ENCODE data around the gene MAP7.
A peak's percentile ranks its signal among the peaks of the same experiment; 100 is the strongest.

Gene MAP7

DNA sequence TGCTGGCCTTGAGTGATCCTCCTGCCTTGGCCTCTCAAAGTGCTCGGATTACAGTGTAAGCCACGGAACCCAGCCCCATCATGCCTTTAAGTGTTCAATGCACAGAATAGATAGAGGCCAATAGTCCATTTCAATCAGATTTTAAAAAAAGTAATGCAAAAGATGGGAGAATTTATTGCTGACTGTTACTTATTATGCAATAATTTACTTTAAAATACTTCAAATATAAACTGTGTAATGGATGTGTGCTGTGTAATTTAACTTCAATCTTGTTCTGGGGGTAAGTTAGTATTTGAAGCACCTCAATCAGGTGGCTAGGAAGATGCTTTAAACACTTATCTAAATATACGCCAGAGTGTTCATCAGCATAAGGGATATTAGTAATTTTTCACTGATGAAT, 208.9 kb downstream of the MAP7 start:
- Histone ChIP-seq H3K36me3 (ENCODE audit: control insufficient read depth in 4 of 4, insufficient read depth in 4 of 4, low read length in 3 of 4) (peaks cover 6 to 30% (median 17%) of the 10 kb centered on the region in 4 experiments), H3K4me3 (ENCODE audit: control insufficient read depth in 1 of 7, extremely low read depth in 1 of 7, insufficient read depth in 4 of 7, low read depth in 2 of 7, low read length in 6 of 7) (no peak overlapping the region), H3K27ac (ENCODE audit: insufficient read depth in 1 of 2, low read depth in 1 of 2, low read length in 2 of 2, poor library complexity in 1 of 2, severe bottlenecking in 2 of 2) (no peak overlapping the region), H3K4me1 (ENCODE audit: control extremely low read depth in 1 of 4, control insufficient read depth in 4 of 4, insufficient read depth in 4 of 4, low read length in 3 of 4) (no peaks in the 10 kb centered on the region), H3K27me3 (replicated peaks in 2 of 5; ENCODE audit: control insufficient read depth in 4 of 5, insufficient read depth in 5 of 5, low read length in 4 of 5) (no peaks in the 10 kb centered on the region), H3K9me3 (ENCODE audit: control extremely low read depth in 1 of 5, control insufficient read depth in 4 of 5, insufficient read depth in 2 of 5, low read depth in 1 of 5, low read length in 4 of 5) (no peaks in the 10 kb centered on the region)
- WGBS (ENCODE audit: insufficient coverage) = no CpG with 5 or more reads among the region's 3 CpGs
- ChIA-PET CTCF (interaction anchor here (1.3 kb wide), 1 partner anchor 24 kb away, joined by 3 read pairs; no protein-coding TSS in a partner anchor), POLR2A (no interaction called here)
- DNase-seq = no peak

DNA sequence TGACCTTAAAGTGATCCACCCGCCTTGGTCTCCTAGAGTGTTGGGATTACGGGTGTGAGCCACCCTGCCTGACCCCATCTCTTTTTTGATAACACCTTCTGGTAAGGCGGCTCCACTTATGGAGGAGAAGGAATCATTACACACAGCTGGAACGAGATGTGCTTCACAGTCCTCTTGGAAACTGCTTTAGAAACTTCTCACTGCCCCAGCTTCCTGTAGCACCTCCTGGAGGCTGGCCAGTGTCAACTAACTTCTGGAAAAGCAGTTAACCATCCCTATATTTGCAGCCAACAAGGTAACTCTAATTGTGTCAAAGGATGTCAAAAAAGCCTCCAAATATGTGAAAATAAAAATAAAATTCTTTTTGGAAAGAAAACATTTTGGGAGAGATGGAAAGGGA, 211.7 kb downstream of the MAP7 start:
- no peak for DNase-seq
- H3K4me1 ChIP-seq (ENCODE audit: control extremely low read depth in 1 of 4, control insufficient read depth in 4 of 4, insufficient read depth in 4 of 4, low read length in 3 of 4) = no peaks in the 10 kb centered on the region
- ChIA-PET POLR2A (no interaction called here), CTCF (interaction anchor here (0.7 to 1.6 kb wide), 3 partner anchors 11 to 21 kb away, joined by 3 to 6 read pairs (median 5); no protein-coding TSS in a partner anchor)
- peaks cover 2 to 10% (median 4%) of the 10 kb centered on the region in 4 experiments for H3K36me3 ChIP-seq (ENCODE audit: control insufficient read depth in 4 of 4, insufficient read depth in 4 of 4, low read length in 3 of 4)
- no peak overlapping the region for H3K4me3 ChIP-seq (ENCODE audit: control insufficient read depth in 1 of 7, extremely low read depth in 1 of 7, insufficient read depth in 4 of 7, low read depth in 2 of 7, low read length in 6 of 7)
- H3K27me3 ChIP-seq (replicated peaks in 2 of 5; ENCODE audit: control insufficient read depth in 4 of 5, insufficient read depth in 5 of 5, low read length in 4 of 5) = no peaks in the 10 kb centered on the region
- WGBS (ENCODE audit: insufficient coverage) = 89% methylated on average over 4 of the region's 4 CpGs
- H3K9me3 ChIP-seq (ENCODE audit: control extremely low read depth in 1 of 5, control insufficient read depth in 4 of 5, insufficient read depth in 2 of 5, low read depth in 1 of 5, low read length in 4 of 5) = no peaks in the 10 kb centered on the region
- no peak overlapping the region for H3K27ac ChIP-seq (ENCODE audit: insufficient read depth in 1 of 2, low read depth in 1 of 2, low read length in 2 of 2, poor library complexity in 1 of 2, severe bottlenecking in 2 of 2)

DNA sequence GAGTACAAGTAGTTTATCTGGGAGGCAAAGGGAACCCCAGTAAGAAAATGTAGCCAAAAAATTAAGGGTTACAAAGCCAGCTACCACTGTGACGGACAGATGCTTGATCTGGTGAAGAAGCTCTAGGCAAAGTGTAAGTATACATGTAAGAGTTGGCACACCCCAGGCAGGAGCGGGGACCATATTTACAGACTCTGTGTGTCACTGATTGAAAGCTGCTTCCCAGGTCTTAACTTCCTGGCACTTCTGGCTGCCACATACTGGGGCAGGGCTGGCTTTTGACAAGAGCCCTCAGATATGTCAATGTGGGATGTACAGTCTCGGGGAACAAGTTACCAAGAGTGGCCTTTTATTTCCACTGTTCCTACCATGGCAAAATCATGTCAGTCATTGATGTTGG, 212.6 kb downstream of the MAP7 start:
- no peak for DNase-seq
- POLR2A ChIA-PET = no interaction called here
- CTCF ChIA-PET = interaction anchor here (1.0 to 1.6 kb wide), 3 partner anchors 11 to 20 kb away, joined by 5 to 6 read pairs (median 5); no protein-coding TSS in a partner anchor
- H3K27ac ChIP-seq (ENCODE audit: insufficient read depth in 1 of 2, low read depth in 1 of 2, low read length in 2 of 2, poor library complexity in 1 of 2, severe bottlenecking in 2 of 2) = no peak overlapping the region
- no peaks in the 10 kb centered on the region for H3K27me3 ChIP-seq (replicated peaks in 2 of 5; ENCODE audit: control insufficient read depth in 4 of 5, insufficient read depth in 5 of 5, low read length in 4 of 5)
- H3K4me3 ChIP-seq (ENCODE audit: control insufficient read depth in 1 of 7, extremely low read depth in 1 of 7, insufficient read depth in 4 of 7, low read depth in 2 of 7, low read length in 6 of 7) = no peak overlapping the region
- WGBS (ENCODE audit: insufficient coverage) = 100% methylated on average over 3 of the region's 3 CpGs
- no peaks in the 10 kb centered on the region for H3K9me3 ChIP-seq (ENCODE audit: control extremely low read depth in 1 of 5, control insufficient read depth in 4 of 5, insufficient read depth in 2 of 5, low read depth in 1 of 5, low read length in 4 of 5)
- no peaks in the 10 kb centered on the region for H3K4me1 ChIP-seq (ENCODE audit: control extremely low read depth in 1 of 4, control insufficient read depth in 4 of 4, insufficient read depth in 4 of 4, low read length in 3 of 4)
- H3K36me3 ChIP-seq (ENCODE audit: control insufficient read depth in 4 of 4, insufficient read depth in 4 of 4, low read length in 3 of 4) = peaks cover 0 to 7% (median 4%) of the 10 kb centered on the region in 4 experiments

DNA sequence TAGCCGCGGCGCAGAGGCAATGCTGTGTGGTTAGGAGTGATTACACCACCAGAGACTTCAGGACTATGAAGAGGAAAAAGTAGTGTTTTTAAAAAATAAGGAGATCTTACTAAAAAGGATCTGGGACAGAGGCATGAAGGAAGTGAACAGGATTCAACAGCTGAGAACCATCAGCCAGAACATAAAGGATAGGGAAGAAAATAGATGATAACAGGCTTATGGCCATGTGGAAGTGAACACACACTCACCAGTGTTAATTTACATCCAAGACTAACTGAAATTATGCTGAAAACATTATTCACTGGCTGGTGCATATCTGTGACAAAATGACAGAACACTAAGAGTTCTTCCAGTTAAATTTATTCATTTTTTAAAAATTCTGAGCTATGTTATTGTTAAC, 213.1 kb downstream of the MAP7 start:
- WGBS (ENCODE audit: insufficient coverage) = 95% methylated on average over 3 of the region's 3 CpGs
- ChIA-PET CTCF (interaction anchor here (1.1 to 1.8 kb wide), 5 partner anchors 9 to 110 kb away, joined by 3 to 5 read pairs (median 4); no protein-coding TSS in a partner anchor), POLR2A (no interaction called here)
- Histone ChIP-seq H3K36me3 (ENCODE audit: control insufficient read depth in 4 of 4, insufficient read depth in 4 of 4, low read length in 3 of 4) (peaks cover 0 to 6% (median 4%) of the 10 kb centered on the region in 4 experiments), H3K4me3 (ENCODE audit: control insufficient read depth in 1 of 7, extremely low read depth in 1 of 7, insufficient read depth in 4 of 7, low read depth in 2 of 7, low read length in 6 of 7) (no peak overlapping the region), H3K27ac (ENCODE audit: insufficient read depth in 1 of 2, low read depth in 1 of 2, low read length in 2 of 2, poor library complexity in 1 of 2, severe bottlenecking in 2 of 2) (no peak overlapping the region), H3K4me1 (ENCODE audit: control extremely low read depth in 1 of 4, control insufficient read depth in 4 of 4, insufficient read depth in 4 of 4, low read length in 3 of 4) (no peaks in the 10 kb centered on the region), H3K27me3 (replicated peaks in 2 of 5; ENCODE audit: control insufficient read depth in 4 of 5, insufficient read depth in 5 of 5, low read length in 4 of 5) (no peaks in the 10 kb centered on the region), H3K9me3 (ENCODE audit: control extremely low read depth in 1 of 5, control insufficient read depth in 4 of 5, insufficient read depth in 2 of 5, low read depth in 1 of 5, low read length in 4 of 5) (no peaks in the 10 kb centered on the region)
- no peak for DNase-seq

DNA sequence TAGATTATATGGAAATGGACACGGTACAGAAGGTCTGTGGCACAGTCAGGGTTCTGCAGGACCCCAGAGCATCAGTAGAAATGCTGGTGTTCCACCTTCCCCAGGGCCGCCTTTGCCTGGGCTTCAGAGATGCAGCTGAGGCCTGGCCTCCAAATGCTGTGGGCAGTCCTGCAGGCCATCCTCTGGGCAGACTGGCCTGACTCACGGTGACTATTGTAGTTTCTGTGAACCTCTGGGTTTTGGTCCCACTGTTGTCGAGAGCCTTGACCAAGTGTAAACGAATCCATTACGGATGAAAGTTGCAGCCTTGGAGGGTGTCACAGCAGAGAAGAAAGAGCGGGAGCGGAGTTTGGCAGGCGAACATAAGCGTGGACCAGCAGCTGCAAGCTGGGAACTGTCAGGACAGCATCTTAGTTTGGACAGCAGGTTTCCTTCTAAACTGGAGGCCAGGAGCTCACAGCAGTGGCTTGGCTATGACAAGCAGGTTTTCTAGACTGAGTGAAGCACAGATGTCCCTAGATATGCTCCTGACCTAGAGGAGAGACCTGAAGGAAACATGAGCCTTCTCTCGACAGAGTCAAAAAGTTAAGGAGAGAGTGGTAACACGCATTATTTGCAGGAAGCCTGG, 214.4 kb downstream of the MAP7 start:
- no peaks in the 10 kb centered on the region for H3K4me1 ChIP-seq (ENCODE audit: control extremely low read depth in 1 of 4, control insufficient read depth in 4 of 4, insufficient read depth in 4 of 4, low read length in 3 of 4)
- peaks cover 0 to under 1% (median 0%) of the 10 kb centered on the region in 4 experiments for H3K36me3 ChIP-seq (ENCODE audit: control insufficient read depth in 4 of 4, insufficient read depth in 4 of 4, low read length in 3 of 4)
- no peak for DNase-seq
- no peak overlapping the region for H3K27ac ChIP-seq (ENCODE audit: insufficient read depth in 1 of 2, low read depth in 1 of 2, low read length in 2 of 2, poor library complexity in 1 of 2, severe bottlenecking in 2 of 2)
- H3K4me3 ChIP-seq (ENCODE audit: control insufficient read depth in 1 of 7, extremely low read depth in 1 of 7, insufficient read depth in 4 of 7, low read depth in 2 of 7, low read length in 6 of 7) = no peak overlapping the region
- no peaks in the 10 kb centered on the region for H3K9me3 ChIP-seq (ENCODE audit: control extremely low read depth in 1 of 5, control insufficient read depth in 4 of 5, insufficient read depth in 2 of 5, low read depth in 1 of 5, low read length in 4 of 5)
- WGBS (ENCODE audit: insufficient coverage) = 98% methylated on average over 10 of the region's 12 CpGs
- ChIA-PET CTCF (interaction anchor here (1.5 to 1.8 kb wide), 3 partner anchors 10 to 109 kb away, joined by 3 to 4 read pairs (median 3); no protein-coding TSS in a partner anchor), POLR2A (no interaction called here)
- H3K27me3 ChIP-seq (replicated peaks in 2 of 5; ENCODE audit: control insufficient read depth in 4 of 5, insufficient read depth in 5 of 5, low read length in 4 of 5) = no peaks in the 10 kb centered on the region

DNA sequence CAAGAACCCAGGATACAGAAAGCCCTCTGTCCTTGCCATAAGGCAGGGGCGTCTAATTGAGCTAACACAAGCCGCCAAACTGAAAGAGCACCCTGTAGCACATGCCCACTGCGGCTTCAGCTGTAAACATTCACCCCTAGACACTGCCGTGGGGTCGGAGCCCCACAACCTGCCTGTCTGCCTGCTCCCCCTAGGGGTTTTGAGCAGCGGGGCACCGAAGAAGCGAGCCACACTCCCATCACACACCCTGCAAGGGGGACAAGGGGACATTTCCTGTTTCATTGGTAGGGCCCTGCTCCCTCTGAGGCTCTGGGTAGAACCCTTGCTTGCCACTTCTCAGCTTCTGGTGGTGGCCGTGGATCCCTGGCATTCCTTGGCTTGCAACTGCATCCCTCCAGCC, 215.4 kb downstream of the MAP7 start:
- Histone ChIP-seq H3K36me3 (ENCODE audit: control insufficient read depth in 4 of 4, insufficient read depth in 4 of 4, low read length in 3 of 4) (no peaks in the 10 kb centered on the region), H3K4me1 (ENCODE audit: control extremely low read depth in 1 of 4, control insufficient read depth in 4 of 4, insufficient read depth in 4 of 4, low read length in 3 of 4) (no peaks in the 10 kb centered on the region), H3K9me3 (ENCODE audit: control extremely low read depth in 1 of 5, control insufficient read depth in 4 of 5, insufficient read depth in 2 of 5, low read depth in 1 of 5, low read length in 4 of 5) (no peaks in the 10 kb centered on the region), H3K27me3 (replicated peaks in 2 of 5; ENCODE audit: control insufficient read depth in 4 of 5, insufficient read depth in 5 of 5, low read length in 4 of 5) (no peaks in the 10 kb centered on the region), H3K27ac (ENCODE audit: insufficient read depth in 1 of 2, low read depth in 1 of 2, low read length in 2 of 2, poor library complexity in 1 of 2, severe bottlenecking in 2 of 2) (no peak overlapping the region), H3K4me3 (ENCODE audit: control insufficient read depth in 1 of 7, extremely low read depth in 1 of 7, insufficient read depth in 4 of 7, low read depth in 2 of 7, low read length in 6 of 7) (no peak overlapping the region)
- POLR2A ChIA-PET = no interaction called here
- 85% methylated on average over 9 of the region's 9 CpGs for WGBS (ENCODE audit: insufficient coverage)
- DNase-seq = peak; percentile 6 to 51 (median 33)
- CTCF ChIA-PET = interaction anchor here (0.7 to 1.6 kb wide), 2 partner anchors 8 to 54 kb away, joined by 4 to 6 read pairs; no protein-coding TSS in a partner anchor

DNA sequence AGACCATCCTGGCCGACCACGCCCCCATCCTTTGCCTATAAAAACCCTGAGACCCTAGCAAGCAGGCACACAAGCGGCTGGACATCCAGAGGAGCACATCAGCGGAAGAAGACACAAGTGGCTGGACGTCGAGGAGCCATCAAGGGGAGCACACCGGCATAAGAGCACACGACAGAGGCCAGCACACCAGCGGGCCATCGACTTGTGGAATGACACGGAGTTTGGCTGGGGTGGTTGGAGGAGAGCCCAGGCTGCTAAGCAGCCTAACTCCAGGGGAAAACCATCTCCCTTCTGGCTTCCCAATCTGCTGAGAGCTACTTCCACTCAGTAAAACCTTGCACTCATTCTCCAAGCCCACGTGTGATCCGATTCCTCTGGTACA, 215.8 kb downstream of the MAP7 start:
- H3K4me1 ChIP-seq (ENCODE audit: control extremely low read depth in 1 of 4, control insufficient read depth in 4 of 4, insufficient read depth in 4 of 4, low read length in 3 of 4) = no peaks in the 10 kb centered on the region
- WGBS (ENCODE audit: insufficient coverage) = 94% methylated on average over 13 of the region's 13 CpGs
- CTCF ChIA-PET = interaction anchor here (0.7 to 2.2 kb wide), 3 partner anchors 8 to 54 kb away, joined by 4 to 10 read pairs (median 6); no protein-coding TSS in a partner anchor

More for the DNA sequence above, 215.8 kb downstream of the MAP7 start:
- Histone ChIP-seq H3K27me3 (replicated peaks in 2 of 5; ENCODE audit: control insufficient read depth in 4 of 5, insufficient read depth in 5 of 5, low read length in 4 of 5) (no peaks in the 10 kb centered on the region), H3K4me3 (ENCODE audit: control insufficient read depth in 1 of 7, extremely low read depth in 1 of 7, insufficient read depth in 4 of 7, low read depth in 2 of 7, low read length in 6 of 7) (no peak overlapping the region), H3K36me3 (ENCODE audit: control insufficient read depth in 4 of 4, insufficient read depth in 4 of 4, low read length in 3 of 4) (no peaks in the 10 kb centered on the region), H3K27ac (ENCODE audit: insufficient read depth in 1 of 2, low read depth in 1 of 2, low read length in 2 of 2, poor library complexity in 1 of 2, severe bottlenecking in 2 of 2) (no peak overlapping the region), H3K9me3 (ENCODE audit: control extremely low read depth in 1 of 5, control insufficient read depth in 4 of 5, insufficient read depth in 2 of 5, low read depth in 1 of 5, low read length in 4 of 5) (no peaks in the 10 kb centered on the region)
- DNase-seq = no peak
- POLR2A ChIA-PET = no interaction called here

Data from common myeloid progenitor, CD34-positive (primary cell).